Fibroblast of skin of scalp (primary cell): ENCODE data around the gene ZNF79.

Experiments
- DNase-seq: peaks from one replicate; pipeline ENCODE4 v3.0.0-alpha.2; 2013

Gene ZNF79

GRCh38 chr9:127428348-127428747 lies 4.2 kb downstream of the ZNF79 start:
- DNase-seq, result no peak

- DNase-seq, result no peak
Measured at GRCh38 chr9:127430415-127430814, 6.2 kb downstream of the ZNF79 start.

GRCh38 chr9:127437497-127438264 lies 13.5 kb downstream of the ZNF79 start:
- no peak for DNase-seq

GRCh38 chr9:127438394-127438793 lies 14.2 kb downstream of the ZNF79 start:
- DNase-seq, result no peak

GRCh38 chr9:127444283-127444920 lies 20.2 kb downstream of the ZNF79 start:
- DNase-seq, result no peak

- no peak for DNase-seq
Measured at GRCh38 chr9:127444921-127445850, 21.0 kb downstream of the ZNF79 start.

GRCh38 chr9:127445851-127446712 lies 21.9 kb downstream of the ZNF79 start:
- DNase-seq, result no peak

GRCh38 chr9:127446713-127447415 lies 22.7 kb downstream of the ZNF79 start:
- DNase-seq, result no peak

- no peak for DNase-seq
Measured at GRCh38 chr9:127447416-127448111, 23.4 kb downstream of the ZNF79 start.

- no peak for DNase-seq
Measured at GRCh38 chr9:127448112-127448805, 24.1 kb downstream of the ZNF79 start.

- DNase-seq, result no peak
Measured at GRCh38 chr9:127449332-127449966, 25.3 kb downstream of the ZNF79 start.

GRCh38 chr9:127450243-127450760 lies 26.1 kb downstream of the ZNF79 start:
- no peak for DNase-seq

- peak; percentile 95 for DNase-seq
Measured at GRCh38 chr9:127450830-127451607, 26.8 kb downstream of the ZNF79 start, which contains the start of the genes LRSAM1 and RPL12. LRSAM1 (plus strand) TSS chr9:127451510; CDS start chr9:127454528, 3,018 bp downstream. RPL12 (minus strand) TSS chr9:127451406; CDS start chr9:127451317, 89 bp downstream.

- DNase-seq, result no peak
Measured at GRCh38 chr9:127451608-127451857, 27.4 kb downstream of the ZNF79 start.

GRCh38 chr9:127451858-127452656 lies 27.9 kb downstream of the ZNF79 start:
- peak; percentile 46 for DNase-seq

- DNase-seq, result no peak
Measured at GRCh38 chr9:127452691-127453090, 28.5 kb downstream of the ZNF79 start.

GRCh38 chr9:127455324-127455992 lies 31.3 kb downstream of the ZNF79 start:
- no peak for DNase-seq
